Measurements from ENCODE around the gene DGKZ.
A peak's percentile ranks its signal among the peaks of the same experiment; 100 is the strongest.

DNA sequence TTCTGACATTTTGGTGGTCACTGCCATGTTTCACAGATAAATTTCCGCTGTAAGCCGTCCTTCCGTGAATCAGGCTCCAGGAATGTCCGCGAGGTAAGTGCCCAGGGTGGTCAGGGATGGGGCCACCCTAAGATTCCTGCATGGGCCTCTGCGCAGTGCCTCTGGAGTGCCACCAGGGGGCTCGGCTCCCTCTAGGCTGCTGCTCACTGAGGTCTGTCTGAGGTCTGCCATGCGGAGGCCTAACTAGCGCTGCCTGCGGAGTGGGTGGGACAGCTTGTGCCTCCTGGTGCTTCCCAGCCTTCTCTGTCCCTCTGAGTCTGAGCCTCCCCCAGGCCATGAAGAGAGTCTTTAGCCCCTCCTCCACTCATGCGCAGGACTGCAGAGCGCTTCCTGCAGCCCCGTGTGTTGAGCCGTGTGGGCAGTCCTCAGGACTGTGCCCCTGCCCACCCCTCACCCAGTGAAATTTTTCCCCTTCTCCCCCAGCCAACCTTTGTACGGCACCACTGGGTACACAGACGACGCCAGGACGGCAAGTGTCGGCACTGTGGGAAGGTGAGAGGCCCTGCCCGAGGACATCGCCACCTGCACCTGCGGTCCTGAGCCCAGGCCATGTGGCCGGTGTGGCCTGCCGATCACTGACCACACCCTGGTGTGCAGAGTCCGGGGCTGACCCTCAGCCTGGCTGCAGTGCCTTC, 22.3 kb downstream of the DGKZ start:
- TF ChIP-seq, protein P1, sequence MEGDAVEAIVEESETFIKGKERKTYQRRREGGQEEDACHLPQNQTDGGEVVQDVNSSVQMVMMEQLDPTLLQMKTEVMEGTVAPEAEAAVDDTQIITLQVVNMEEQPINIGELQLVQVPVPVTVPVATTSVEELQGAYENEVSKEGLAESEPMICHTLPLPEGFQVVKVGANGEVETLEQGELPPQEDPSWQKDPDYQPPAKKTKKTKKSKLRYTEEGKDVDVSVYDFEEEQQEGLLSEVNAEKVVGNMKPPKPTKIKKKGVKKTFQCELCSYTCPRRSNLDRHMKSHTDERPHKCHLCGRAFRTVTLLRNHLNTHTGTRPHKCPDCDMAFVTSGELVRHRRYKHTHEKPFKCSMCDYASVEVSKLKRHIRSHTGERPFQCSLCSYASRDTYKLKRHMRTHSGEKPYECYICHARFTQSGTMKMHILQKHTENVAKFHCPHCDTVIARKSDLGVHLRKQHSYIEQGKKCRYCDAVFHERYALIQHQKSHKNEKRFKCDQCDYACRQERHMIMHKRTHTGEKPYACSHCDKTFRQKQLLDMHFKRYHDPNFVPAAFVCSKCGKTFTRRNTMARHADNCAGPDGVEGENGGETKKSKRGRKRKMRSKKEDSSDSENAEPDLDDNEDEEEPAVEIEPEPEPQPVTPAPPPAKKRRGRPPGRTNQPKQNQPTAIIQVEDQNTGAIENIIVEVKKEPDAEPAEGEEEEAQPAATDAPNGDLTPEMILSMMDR (IDR thresholded peaks at IDR 0.05) = peak in 2 of 3 experiments; percentile 63 to 64
- TF ChIP-seq POLR2A (IDR thresholded peaks at IDR 0.05) (no peak), POLR2AphosphoS5 (IDR thresholded peaks at IDR 0.05; ENCODE audit: insufficient read depth in 1 of 2, low read depth in 1 of 2) (no peak)

All from vagina (tissue), 2 donors.